NCI-H146 (cell line): ENCODE results near the gene LRRC31.

Experiments used
- DNase-seq: peaks from one replicate; lab custom pipeline; 2025; lab: John Stamatoyannopoulos, UW

Gene LRRC31

GRCh38 chr3:169813278-169813677 lies 56.5 kb downstream of the LRRC31 start:
- DNase-seq = peak; percentile 63

GRCh38 chr3:169812332-169813235 lies 57.2 kb downstream of the LRRC31 start, which contains the start of the genes LRRC34 and LRRIQ4:
Gene LRRC34, minus strand, starts transcription at chr3:169812904. Its CDS starts 356 bp downstream, at chr3:169812548.
Gene LRRIQ4, plus strand, starts transcription at chr3:169812870. Its CDS starts 9,052 bp downstream, at chr3:169821922.
- peak; percentile 99 for DNase-seq

GRCh38 chr3:169811631-169812331 lies 58.0 kb downstream of the LRRC31 start:
- DNase-seq = peak; percentile 80

- DNase-seq = no peak
Observed at GRCh38 chr3:169809230-169809795, 60.4 kb downstream of the LRRC31 start.

- DNase-seq = no peak
Observed at GRCh38 chr3:169804681-169805080, 65.1 kb downstream of the LRRC31 start.

GRCh38 chr3:169792359-169792758 lies 77.4 kb downstream of the LRRC31 start:
- DNase-seq = no peak

- no peak for DNase-seq
Observed at GRCh38 chr3:169790687-169791429, 78.9 kb downstream of the LRRC31 start.

- DNase-seq = no peak
Observed at GRCh38 chr3:169790219-169790618, 79.5 kb downstream of the LRRC31 start.
